ENCODE results near the gene TCL1A.
"Not testable (repeated sequence)": the region's sequence is repeated elsewhere in the genome, so short reads cannot be mapped to it uniquely, and the experiment has no call there.

The TCL1A gene

DNA sequence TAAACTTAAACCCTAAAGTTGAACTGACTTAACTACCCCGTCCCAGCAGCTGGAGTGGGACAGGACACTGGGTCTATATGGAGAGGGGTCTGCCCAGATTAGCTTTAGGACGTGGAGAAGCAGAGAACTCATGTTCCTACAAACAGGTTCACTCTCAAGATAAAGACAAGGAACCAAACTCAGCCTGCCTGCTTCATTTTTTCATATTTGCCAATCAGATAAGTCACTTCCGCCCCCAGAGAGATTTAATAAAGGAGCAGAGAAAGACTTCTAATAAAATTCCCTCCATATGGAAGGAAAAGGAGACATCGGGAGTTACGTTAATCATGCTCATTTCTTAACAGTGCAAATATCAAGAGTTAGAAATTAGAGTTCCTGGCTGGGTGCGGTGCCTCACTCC is 42.2 kb upstream of the TCL1A start:
- no peak for DNase-seq (ENCODE audit: low read depth)
- no peak overlapping the region for H3K4me3 ChIP-seq (ENCODE audit: low read length)
- TF ChIP-seq, protein P1, sequence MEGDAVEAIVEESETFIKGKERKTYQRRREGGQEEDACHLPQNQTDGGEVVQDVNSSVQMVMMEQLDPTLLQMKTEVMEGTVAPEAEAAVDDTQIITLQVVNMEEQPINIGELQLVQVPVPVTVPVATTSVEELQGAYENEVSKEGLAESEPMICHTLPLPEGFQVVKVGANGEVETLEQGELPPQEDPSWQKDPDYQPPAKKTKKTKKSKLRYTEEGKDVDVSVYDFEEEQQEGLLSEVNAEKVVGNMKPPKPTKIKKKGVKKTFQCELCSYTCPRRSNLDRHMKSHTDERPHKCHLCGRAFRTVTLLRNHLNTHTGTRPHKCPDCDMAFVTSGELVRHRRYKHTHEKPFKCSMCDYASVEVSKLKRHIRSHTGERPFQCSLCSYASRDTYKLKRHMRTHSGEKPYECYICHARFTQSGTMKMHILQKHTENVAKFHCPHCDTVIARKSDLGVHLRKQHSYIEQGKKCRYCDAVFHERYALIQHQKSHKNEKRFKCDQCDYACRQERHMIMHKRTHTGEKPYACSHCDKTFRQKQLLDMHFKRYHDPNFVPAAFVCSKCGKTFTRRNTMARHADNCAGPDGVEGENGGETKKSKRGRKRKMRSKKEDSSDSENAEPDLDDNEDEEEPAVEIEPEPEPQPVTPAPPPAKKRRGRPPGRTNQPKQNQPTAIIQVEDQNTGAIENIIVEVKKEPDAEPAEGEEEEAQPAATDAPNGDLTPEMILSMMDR (conservative IDR thresholded peaks at IDR 0.05; ENCODE audit: low read depth, low read length): no peak

DNA sequence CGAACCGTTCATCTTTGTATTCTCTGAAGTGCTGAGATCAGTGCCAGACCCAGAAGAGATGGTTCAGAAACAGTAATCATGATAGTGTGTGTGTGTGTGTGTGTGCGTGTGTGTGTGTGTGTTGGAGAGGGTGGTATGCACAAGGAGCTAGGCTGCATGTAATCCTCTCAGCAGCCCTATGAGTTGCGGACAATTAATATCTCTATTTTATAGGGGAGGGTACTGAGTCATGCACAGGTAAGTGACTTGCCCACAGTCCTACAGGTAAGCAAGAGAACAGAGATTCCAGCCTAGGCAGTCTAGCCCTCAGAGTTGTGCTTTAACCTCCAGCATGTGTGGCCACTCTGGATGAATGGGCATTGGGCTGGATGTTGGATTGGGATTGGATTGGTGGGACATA is 27.9 kb upstream of the TCL1A start:
- H3K4me3 ChIP-seq (ENCODE audit: low read length): no peak overlapping the region
- no peak for DNase-seq (ENCODE audit: low read depth)
- TF ChIP-seq, protein P1 (conservative IDR thresholded peaks at IDR 0.05; ENCODE audit: low read depth, low read length): no peak

DNA sequence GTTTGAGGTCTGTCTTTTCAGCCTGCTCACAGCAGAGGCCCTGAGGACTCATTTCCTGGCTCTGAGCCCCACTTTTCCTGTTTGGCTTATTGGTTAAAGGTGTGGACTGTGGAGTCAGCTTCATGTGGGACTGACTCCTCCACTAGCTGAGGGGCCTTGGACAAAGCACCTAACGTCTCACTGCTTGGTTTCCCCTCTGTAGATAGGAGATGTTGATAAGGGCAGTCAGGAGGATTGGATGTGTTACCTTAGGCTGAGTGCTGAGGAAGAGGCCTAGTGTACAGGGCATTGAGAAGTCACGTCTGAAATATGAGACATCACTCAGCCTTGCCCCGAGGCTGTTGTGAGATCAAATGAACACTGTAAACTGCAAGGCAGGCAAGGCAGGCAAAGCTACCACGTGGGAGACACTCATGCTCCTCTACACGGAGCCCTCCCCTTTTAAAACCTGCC is 27.1 kb upstream of the TCL1A start:
- TF ChIP-seq, protein P1 (conservative IDR thresholded peaks at IDR 0.05; ENCODE audit: low read depth, low read length): no peak
- H3K4me3 ChIP-seq (ENCODE audit: low read length): no peak overlapping the region
- no peak for DNase-seq (ENCODE audit: low read depth)

DNA sequence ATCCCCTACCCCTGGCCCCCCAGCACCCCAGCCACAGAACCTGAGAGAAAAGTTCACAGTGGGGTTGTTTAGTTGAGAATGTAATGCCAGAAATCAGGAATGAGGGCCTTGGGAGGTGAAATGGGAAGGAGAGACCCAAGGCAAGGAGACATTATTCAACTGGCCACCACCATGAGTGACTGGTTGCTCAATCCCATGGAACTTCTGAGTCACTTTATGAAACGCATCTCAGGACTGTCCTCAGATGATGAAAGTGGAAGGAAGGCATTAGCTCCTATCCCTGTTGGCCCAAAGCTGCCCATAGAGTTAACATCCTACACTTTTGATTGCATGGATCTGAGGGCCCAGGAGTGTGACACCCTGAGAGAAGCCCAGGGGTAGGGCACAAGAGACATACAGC is 25.4 kb upstream of the TCL1A start:
- no peak overlapping the region for H3K4me3 ChIP-seq (ENCODE audit: low read length)
- no peak for DNase-seq (ENCODE audit: low read depth)

DNA sequence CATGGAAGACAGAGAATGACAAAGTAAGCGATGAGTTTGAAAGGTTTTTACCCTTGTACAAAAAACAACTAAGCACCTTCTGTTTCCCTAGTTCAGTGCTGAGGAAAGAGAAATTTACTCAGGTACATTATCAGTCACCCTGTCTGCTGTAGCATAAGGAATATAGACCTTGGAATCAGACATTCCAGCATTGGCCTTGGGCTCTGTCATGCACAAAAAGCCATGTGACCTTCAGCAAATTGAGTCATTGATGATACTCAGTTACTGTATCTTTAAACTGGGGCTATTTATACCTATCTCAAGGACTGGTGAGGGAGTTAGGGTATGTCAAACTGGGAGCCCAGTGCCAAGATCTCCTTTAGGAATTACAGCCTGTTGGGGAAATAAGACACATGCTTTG is 19.3 kb upstream of the TCL1A start:
- no peak for DNase-seq (ENCODE audit: low read depth)
- TF ChIP-seq, protein P1 (conservative IDR thresholded peaks at IDR 0.05; ENCODE audit: low read depth, low read length): no peak
- H3K4me3 ChIP-seq (ENCODE audit: low read length): no peak overlapping the region

More for the DNA sequence above, 25.4 kb upstream of the TCL1A start:
- TF ChIP-seq, protein P1 (conservative IDR thresholded peaks at IDR 0.05; ENCODE audit: low read depth, low read length): no peak

DNA sequence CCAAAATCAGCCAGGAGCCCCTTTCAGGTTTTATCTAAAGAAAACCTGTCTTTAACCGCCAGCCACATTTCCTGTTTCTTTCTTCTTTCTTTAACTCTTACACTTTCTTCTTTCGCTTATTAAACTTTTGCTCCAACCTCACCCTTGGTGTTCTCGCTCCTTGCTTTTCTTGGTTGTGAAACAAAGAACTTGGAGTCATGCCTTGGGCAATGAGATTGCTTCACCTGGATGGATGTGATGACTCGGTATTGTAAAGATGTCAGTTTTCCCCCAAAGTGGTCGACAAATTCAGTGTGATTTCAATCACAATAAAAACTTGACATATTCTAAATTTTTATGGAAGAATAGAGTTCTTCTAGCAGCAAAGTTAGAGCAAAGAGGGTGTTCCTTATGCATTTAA is 16.2 kb upstream of the TCL1A start:
- DNase-seq (ENCODE audit: low read depth): no peak
- H3K4me3 ChIP-seq (ENCODE audit: low read length): no peak overlapping the region
- TF ChIP-seq, protein P1 (conservative IDR thresholded peaks at IDR 0.05; ENCODE audit: low read depth, low read length): no peak

DNA sequence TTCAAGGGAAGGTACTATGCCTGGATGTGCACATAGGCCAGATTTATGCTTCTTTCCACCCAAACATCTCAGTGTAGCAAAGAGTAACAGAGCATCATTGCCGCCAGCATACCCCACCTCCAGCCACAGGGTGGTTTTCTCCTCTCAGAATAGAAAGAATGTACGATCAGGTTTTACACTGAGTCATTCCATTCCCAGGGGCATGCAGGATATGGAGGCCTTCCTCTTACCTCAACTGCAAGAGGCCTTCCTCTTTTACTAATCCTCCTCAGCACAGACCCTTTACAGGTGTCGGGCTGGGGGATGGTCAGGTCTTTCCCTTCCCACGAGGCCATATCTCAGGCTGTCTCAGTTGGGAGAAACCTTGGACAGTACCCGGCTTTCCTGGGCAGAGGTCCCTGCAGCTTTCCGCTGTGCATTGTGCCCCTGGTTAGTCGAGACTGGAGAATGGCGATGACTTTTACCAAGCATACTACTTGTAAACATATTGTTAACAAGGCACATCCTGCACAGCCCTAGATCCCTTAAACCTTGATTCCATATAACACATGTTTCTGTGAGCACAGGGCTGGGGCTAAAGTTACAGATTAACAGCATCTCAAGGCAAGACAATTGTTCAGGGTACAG is 15.6 kb upstream of the TCL1A start:
- not testable (repeated sequence) for DNase-seq (ENCODE audit: low read depth); H3K4me3 ChIP-seq (ENCODE audit: low read length)

Measured in retinal pigment epithelial cell (primary cell).